ENCODE results near the gene TMEM218. TPM values are rescaled to one million over a fixed set of nuclear protein-coding genes. Genes with fewer than 3 reads are reported as not detected.

Gene TMEM218
- total and polyA plus RNA-seq, 7 donors: 12.0 to 34.6 (median 23.3) TPM

GRCh38 chr11:125112208-125112604 is 780 bp upstream of the TMEM218 start:
- peak overlapping the region; percentile 60 to 82 (median 72) for H3K27ac ChIP-seq
- peak overlapping the region in 3 of 4 donors; percentile 68 to 74 (median 71) for H3K4me3 ChIP-seq
- intact Hi-C loops (cut with DNase I): loop anchor here (5.0 kb wide), 3 partner anchors 160 to 480 kb away; partner anchors contain the start of genes CCDC15 and STT3A
- no peaks in the 10 kb centered on the region for H3K9me3 ChIP-seq
- WGBS, 2 donors: 89 to 90% methylated on average over 9 of the region's 9 CpGs
- no peaks in the 10 kb centered on the region for H3K36me3 ChIP-seq
- no peaks in the 10 kb centered on the region for H3K27me3 ChIP-seq
- peaks cover 0 to 9% (median 9%) of the 10 kb centered on the region in 4 donors for H3K4me1 ChIP-seq
- no peak for DNase-seq
- TF ChIP-seq POLR2A (IDR thresholded peaks at IDR 0.05) (no peak), EP300 (IDR thresholded peaks at IDR 0.05) (no peak), POLR2AphosphoS5 (IDR thresholded peaks at IDR 0.05) (no peak)
- TF ChIP-seq, protein P1, sequence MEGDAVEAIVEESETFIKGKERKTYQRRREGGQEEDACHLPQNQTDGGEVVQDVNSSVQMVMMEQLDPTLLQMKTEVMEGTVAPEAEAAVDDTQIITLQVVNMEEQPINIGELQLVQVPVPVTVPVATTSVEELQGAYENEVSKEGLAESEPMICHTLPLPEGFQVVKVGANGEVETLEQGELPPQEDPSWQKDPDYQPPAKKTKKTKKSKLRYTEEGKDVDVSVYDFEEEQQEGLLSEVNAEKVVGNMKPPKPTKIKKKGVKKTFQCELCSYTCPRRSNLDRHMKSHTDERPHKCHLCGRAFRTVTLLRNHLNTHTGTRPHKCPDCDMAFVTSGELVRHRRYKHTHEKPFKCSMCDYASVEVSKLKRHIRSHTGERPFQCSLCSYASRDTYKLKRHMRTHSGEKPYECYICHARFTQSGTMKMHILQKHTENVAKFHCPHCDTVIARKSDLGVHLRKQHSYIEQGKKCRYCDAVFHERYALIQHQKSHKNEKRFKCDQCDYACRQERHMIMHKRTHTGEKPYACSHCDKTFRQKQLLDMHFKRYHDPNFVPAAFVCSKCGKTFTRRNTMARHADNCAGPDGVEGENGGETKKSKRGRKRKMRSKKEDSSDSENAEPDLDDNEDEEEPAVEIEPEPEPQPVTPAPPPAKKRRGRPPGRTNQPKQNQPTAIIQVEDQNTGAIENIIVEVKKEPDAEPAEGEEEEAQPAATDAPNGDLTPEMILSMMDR (IDR thresholded peaks at IDR 0.05): no peak

- DNase-seq: no peak
- H3K4me3 ChIP-seq: peak overlapping the region; percentile 60 to 74 (median 70)
- TF ChIP-seq EP300 (IDR thresholded peaks at IDR 0.05): no peak
- H3K27ac ChIP-seq: peak overlapping the region; percentile 82 to 86 (median 84)
- no peaks in the 10 kb centered on the region for H3K27me3 ChIP-seq
- 0 to 1% methylated on average over 9 of the region's 9 CpGs for WGBS, 2 donors
- no peaks in the 10 kb centered on the region for H3K36me3 ChIP-seq
- intact Hi-C loops (cut with DNase I): loop anchor here (5.0 kb wide), 3 partner anchors 159 to 481 kb away; partner anchors contain the start of genes CCDC15 and STT3A
- H3K4me1 ChIP-seq: peaks cover 0 to 9% (median 9%) of the 10 kb centered on the region in 4 donors
- H3K9me3 ChIP-seq: no peaks in the 10 kb centered on the region
These were observed 454 bp downstream of the TMEM218 start for GRCh38 chr11:125111001-125111342.

DNA sequence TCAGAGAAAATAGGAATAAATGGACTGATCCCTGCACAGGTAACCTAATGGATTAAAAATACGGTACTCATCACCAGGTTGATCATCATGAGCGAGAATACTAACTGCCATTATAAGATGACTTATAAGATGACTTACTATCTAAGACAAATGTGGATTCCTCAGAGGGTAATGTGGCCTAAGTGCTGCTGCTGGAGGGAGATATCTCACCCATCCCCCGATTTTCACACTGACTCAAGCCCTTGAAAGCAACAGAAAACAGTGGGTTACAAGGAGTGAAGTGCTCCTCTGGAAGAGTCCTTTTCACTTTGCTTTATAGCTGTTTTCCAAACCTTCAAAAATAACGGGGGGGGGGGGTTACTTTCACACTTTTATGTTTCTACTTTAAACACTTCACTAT is 920 bp downstream of the TMEM218 start:
- TF ChIP-seq POLR2AphosphoS5 (IDR thresholded peaks at IDR 0.05): no peak
- TF ChIP-seq, protein P1 (IDR thresholded peaks at IDR 0.05): no peak
- no peak for TF ChIP-seq EP300 (IDR thresholded peaks at IDR 0.05)
- no peak for TF ChIP-seq POLR2A (IDR thresholded peaks at IDR 0.05)
- peak overlapping the region in 3 of 4 donors; percentile 68 to 74 (median 71) for H3K4me3 ChIP-seq
- intact Hi-C loops (cut with DNase I): loop anchor here (5.0 kb wide), 3 partner anchors 158 to 482 kb away; partner anchors contain the start of genes CCDC15 and STT3A
- DNase-seq: no peak
- no peaks in the 10 kb centered on the region for H3K27me3 ChIP-seq
- no peaks in the 10 kb centered on the region for H3K36me3 ChIP-seq
- H3K27ac ChIP-seq: peak overlapping the region in 1 of 4 donors; percentile 86
- WGBS, 2 donors: 53 to 55% methylated on average over 4 of the region's 4 CpGs
- peaks cover 0 to 9% (median 9%) of the 10 kb centered on the region in 4 donors for H3K4me1 ChIP-seq
- no peaks in the 10 kb centered on the region for H3K9me3 ChIP-seq

GRCh38 chr11:125108469-125108868 is 3.0 kb downstream of the TMEM218 start:
- Histone ChIP-seq H3K27ac (no peak overlapping the region), H3K27me3 (no peaks in the 10 kb centered on the region), H3K4me1 (peaks cover 0 to 9% (median 9%) of the 10 kb centered on the region in 4 donors), H3K4me3 (no peak overlapping the region), H3K36me3 (no peaks in the 10 kb centered on the region), H3K9me3 (no peaks in the 10 kb centered on the region)
- intact Hi-C loops (cut with DNase I): no loop called here
- DNase-seq: no peak
- TF ChIP-seq EP300 (IDR thresholded peaks at IDR 0.05): no peak
- TF ChIP-seq, protein P1 (IDR thresholded peaks at IDR 0.05): no peak
- no peak for TF ChIP-seq POLR2A (IDR thresholded peaks at IDR 0.05)
- no peak for TF ChIP-seq POLR2AphosphoS5 (IDR thresholded peaks at IDR 0.05)
- 73 to 79% methylated on average over 3 of the region's 3 CpGs for WGBS, 2 donors

DNA sequence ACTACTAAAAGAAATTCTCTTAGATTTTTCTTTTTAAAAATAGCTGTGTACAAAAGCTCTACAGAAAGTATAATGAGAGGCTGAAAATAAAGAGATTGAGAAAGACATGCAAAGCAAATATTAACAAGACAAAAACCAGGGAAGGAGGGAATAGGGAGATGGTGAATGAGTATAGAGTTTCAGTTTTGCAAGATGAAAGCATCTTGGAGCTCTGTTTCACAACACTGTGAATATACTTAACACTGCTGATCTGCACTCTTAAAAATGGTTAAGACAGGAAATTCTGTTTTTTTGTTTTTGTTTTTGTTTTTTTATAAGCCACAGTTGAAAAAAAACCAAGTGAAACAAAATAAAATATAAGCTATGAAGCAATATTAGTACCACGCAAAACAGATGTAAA is 5.5 kb downstream of the TMEM218 start:
- Histone ChIP-seq H3K27me3 (no peaks in the 10 kb centered on the region), H3K4me1 (peaks cover 0 to 25% (median 18%) of the 10 kb centered on the region in 4 donors), H3K36me3 (no peaks in the 10 kb centered on the region), H3K4me3 (no peak overlapping the region), H3K9me3 (no peaks in the 10 kb centered on the region), H3K27ac (no peak overlapping the region)
- TF ChIP-seq EP300 (IDR thresholded peaks at IDR 0.05) (no peak), POLR2A (IDR thresholded peaks at IDR 0.05) (no peak), POLR2AphosphoS5 (IDR thresholded peaks at IDR 0.05) (no peak)
- TF ChIP-seq, protein P1 (IDR thresholded peaks at IDR 0.05): no peak
- 86 to 96% methylated on average over 1 of the region's 1 CpG for WGBS, 2 donors
- intact Hi-C loops (cut with DNase I): no loop called here
- DNase-seq: no peak
